Esophagus muscularis mucosa (tissue), 3 donors: Measurements from ENCODE around the gene ARSI.

ENCODE experiments used
- CTCF ChIP-seq, 3 experiments: fragments of 200-600 bp in 2 of 3; fragments of 450-650 bp in 1 of 3; sonication (generic) in 2 of 3; IDR thresholded peaks; one replicate each; pipeline ENCODE4 v1.5.1; 2017 to 2019; ENCODE audit warnings: antibody characterized with exemption in 3 of 3, mild to moderate bottlenecking in 2 of 3, moderate library complexity in 1 of 3
- EP300 ChIP-seq: sonication (generic); formaldehyde crosslinking; IDR thresholded peaks from one replicate; pipeline ENCODE4 v1.6.1; 2017; ENCODE audit warnings: antibody characterized with exemption

GRCh38 chr5:150283904-150284303 lies 18.8 kb downstream of the ARSI start:
- TF ChIP-seq CTCF (IDR thresholded peaks at IDR 0.05) (no peak), EP300 (no peak)
